Sigmoid colon (tissue), 7 donors: ENCODE results near the gene PTPN9. TPM values are rescaled to one million over a fixed set of nuclear protein-coding genes. Genes with fewer than 3 reads are reported as not detected.

Source experiments
- DNase-seq: peaks from one replicate; pipeline ENCODE4 v3.0.0-alpha.2; 2019
- H3K27ac ChIP-seq, 4 donors: fragments of 200-600 bp; sonication (generic); one replicate each; pipeline ENCODE4 v1.5.1; 2016 to 2019; ENCODE audit warnings: mild to moderate bottlenecking in 1 of 4
- H3K27me3 ChIP-seq, 3 donors: fragments of 200-600 bp; sonication (generic); one replicate each; pipeline ENCODE4 v1.5.1; 2019; ENCODE audit warnings: mild to moderate bottlenecking in 1 of 3
- H3K36me3 ChIP-seq, 4 donors: fragments of 200-600 bp; sonication (generic); one replicate each; pipeline ENCODE4 v1.5.1; 2016 to 2019
- H3K4me1 ChIP-seq, 4 donors: fragments of 200-600 bp; sonication (generic); one replicate each; pipeline ENCODE4 v1.5.1; 2017 to 2019
- H3K4me3 ChIP-seq, 4 donors: fragments of 200-600 bp; sonication (generic); one replicate each; pipeline ENCODE4 v1.5.1; 2017 to 2019; ENCODE audit warnings: mild to moderate bottlenecking in 2 of 4, moderate library complexity in 1 of 4
- H3K9me3 ChIP-seq, 4 donors: fragments of 200-600 bp in 3 of 4; sonication (generic) in 3 of 4; one replicate each; pipeline versions ENCODE4 v1.5.1 to v1.6.1; 2013 to 2019
- CTCF ChIP-seq, 4 experiments: fragments of 450-650 bp in 3 of 4; fragments of 200-600 bp in 1 of 4; IDR thresholded peaks; one replicate each; pipeline ENCODE4 v1.5.1; 2016 to 2019; ENCODE audit warnings: antibody characterized with exemption in 4 of 4, mild to moderate bottlenecking in 3 of 4, moderate library complexity in 2 of 4
- EP300 ChIP-seq, 4 donors: sonication (generic); formaldehyde crosslinking; IDR thresholded peaks; one replicate each; pipeline ENCODE4 v1.6.1; 2017; ENCODE audit warnings: antibody characterized with exemption in 4 of 4
- POLR2A ChIP-seq, 2 donors: fragments of 450-650 bp; IDR thresholded peaks; one replicate each; pipeline ENCODE4 v1.6.1; 2016; ENCODE audit warnings: antibody characterized with exemption in 2 of 2, mild to moderate bottlenecking in 2 of 2, moderate library complexity in 2 of 2
- POLR2AphosphoS5 ChIP-seq, 4 donors: sonication (generic); formaldehyde crosslinking; IDR thresholded peaks; one replicate each; pipeline ENCODE4 v1.6.1; 2017; ENCODE audit warnings: antibody characterized with exemption in 4 of 4
- whole genome bisulfite sequencing, 2 donors: extraction: QIAGEN DNeasy Blood & Tissue Kit; methylation state at CpG; one replicate each; pipeline ENCODE4 v1.1.7; 2013; 5-methylcytosine and 5-hydroxymethylcytosine counted together
- intact Hi-C: fragments of 100-400 bp; cut with DNase I; formaldehyde crosslinking; loops from one replicate; pipeline ENCODE4 v1.15.1; 2023
- polyA plus RNA-seq, 3 donors: library from polyadenylated mRNA; stranded (reverse); fragments of 200-250 nt; gene quantifications; one replicate each; pipeline ENCODE4 v1.2.3, GENCODE V29; 2013
- total RNA-seq, 4 donors: library from RNA; depleted of rRNA; stranded (reverse); fragments of >200 nt; gene quantifications; one replicate each; pipeline ENCODE4 v1.1.0, GENCODE V29; 2016
- donor health status: healthy with polysubstance abuse.
- donor health status: Bipolar disorder and iron deficiency.
- donor health status: healthy.

PTPN9 gene
- total and polyA plus RNA-seq, 7 donors = 12.2 to 23.1 (median 19.8) TPM

GRCh38 chr15:75452865-75453702 lies 126.0 kb downstream of the PTPN9 start:
- intact Hi-C loops = loop anchor here (5.0 to 10.0 kb wide), 5 partner anchors 124 to 1458 kb away; partner anchors contain the start of genes C15orf39, IMP3, PML and PTPN9
- TF ChIP-seq CTCF (IDR thresholded peaks at IDR 0.05) = no peak
- TF ChIP-seq EP300 (IDR thresholded peaks at IDR 0.05) = no peak
- TF ChIP-seq POLR2A (IDR thresholded peaks at IDR 0.05) = no peak
- no peak for TF ChIP-seq POLR2AphosphoS5 (IDR thresholded peaks at IDR 0.05)
- 0 to 1% methylated on average over 38 of the region's 38 CpGs for WGBS, 2 donors

GRCh38 chr15:75452364-75452864 lies 126.7 kb downstream of the PTPN9 start:
- H3K36me3 ChIP-seq = peaks cover 0 to 5% (median 0%) of the 10 kb centered on the region in 4 donors
- H3K27me3 ChIP-seq = no peaks in the 10 kb centered on the region
- H3K27ac ChIP-seq = peak overlapping the region; percentile 94 to 100 (median 99)
- intact Hi-C loops = loop anchor here (5.0 to 10.0 kb wide), 5 partner anchors 125 to 1458 kb away; partner anchors contain the start of genes C15orf39, IMP3, PML and PTPN9
- TF ChIP-seq POLR2A (IDR thresholded peaks at IDR 0.05) (peak; percentile 11 to 45), CTCF (IDR thresholded peaks at IDR 0.05) (no peak), POLR2AphosphoS5 (IDR thresholded peaks at IDR 0.05) (peak; percentile 42 to 80 (median 68))
- peaks cover 0 to 47% (median 34%) of the 10 kb centered on the region in 4 donors for H3K4me1 ChIP-seq
- WGBS, 2 donors = 0 to 1% methylated on average over 16 of the region's 16 CpGs
- H3K9me3 ChIP-seq = no peaks in the 10 kb centered on the region
- H3K4me3 ChIP-seq = peak overlapping the region; percentile 39 to 88 (median 56)
- DNase-seq = peak; percentile 95

More at GRCh38 chr15:75452865-75453702, 126.0 kb downstream of the PTPN9 start:
- Histone ChIP-seq H3K9me3 (no peaks in the 10 kb centered on the region), H3K4me1 (peaks cover 0 to 41% (median 32%) of the 10 kb centered on the region in 4 donors), H3K36me3 (no peaks in the 10 kb centered on the region), H3K27ac (peak overlapping the region; percentile 94 to 100 (median 99)), H3K27me3 (no peaks in the 10 kb centered on the region), H3K4me3 (peak overlapping the region; percentile 39 to 88 (median 56))
- DNase-seq = peak; percentile 87

- peak within 1 kb of the TSS; percentile 98 to 100 (median 100) for H3K27ac ChIP-seq
- intact Hi-C loops = loop anchor here (5.0 to 10.0 kb wide), 5 partner anchors 125 to 1457 kb away; partner anchors contain the start of genes C15orf39, IMP3, PML and PTPN9
- 1% methylated on average over 39 of the region's 39 CpGs for WGBS, 2 donors
- H3K36me3 ChIP-seq = peaks cover 0 to 6% (median 0%) of the 10 kb centered on the region in 4 donors
- H3K27me3 ChIP-seq = no peaks in the 10 kb centered on the region
- peak within 1 kb of the TSS; percentile 81 to 88 (median 87) for H3K4me3 ChIP-seq
- TF ChIP-seq POLR2A (IDR thresholded peaks at IDR 0.05) (no peak), CTCF (IDR thresholded peaks at IDR 0.05) (no peak), EP300 (IDR thresholded peaks at IDR 0.05) (no peak), POLR2AphosphoS5 (IDR thresholded peaks at IDR 0.05) (peak; percentile 60 to 90 (median 70))
- peak; percentile 100 for DNase-seq
- no peaks in the 10 kb centered on the region for H3K9me3 ChIP-seq
- peaks cover 0 to 51% (median 37%) of the 10 kb centered on the region in 4 donors for H3K4me1 ChIP-seq
These were observed 127.3 kb downstream of the PTPN9 start, which contains the start of gene SIN3A for GRCh38 chr15:75451674-75452363. TSS of gene SIN3A (minus strand) at chr15:75451690. CDS start at chr15:75430375, 21,315 bp downstream.

DNA sequence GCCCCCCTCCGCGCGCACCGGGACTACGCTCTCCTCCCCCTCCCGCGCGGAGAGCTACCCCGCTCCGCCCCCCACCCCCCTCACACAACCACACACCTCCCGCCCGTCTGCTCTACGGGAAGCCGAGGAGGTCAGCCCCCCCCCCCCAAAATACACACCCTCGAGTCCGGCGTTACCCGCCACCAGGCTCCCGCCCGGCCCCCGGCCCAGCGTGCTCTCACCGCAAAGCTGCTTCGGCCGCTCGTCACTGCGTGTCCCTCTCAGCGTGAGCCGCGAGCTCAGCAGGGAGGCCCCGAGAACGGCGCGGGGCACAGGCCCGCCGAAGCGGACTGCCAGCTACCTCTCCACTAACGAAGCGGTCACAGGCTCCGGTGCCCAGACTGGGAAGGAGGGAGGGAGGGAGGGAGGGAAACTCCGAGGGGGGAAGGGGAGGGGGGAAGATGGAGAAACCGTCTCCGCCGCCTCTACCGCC lies 127.9 kb downstream of the PTPN9 start:
- intact Hi-C loops = loop anchor here (5.0 to 10.0 kb wide), 5 partner anchors 126 to 1456 kb away; partner anchors contain the start of genes C15orf39, IMP3, PML and PTPN9
- WGBS, 2 donors = 2% methylated on average over 45 of the region's 45 CpGs
- H3K4me3 ChIP-seq = peak overlapping the region; percentile 81 to 88 (median 87)
- H3K36me3 ChIP-seq = peaks cover 0 to 6% (median 0%) of the 10 kb centered on the region in 4 donors
- no peaks in the 10 kb centered on the region for H3K9me3 ChIP-seq
- TF ChIP-seq POLR2A (IDR thresholded peaks at IDR 0.05) (peak in 1 of 2 donors; percentile 56), CTCF (IDR thresholded peaks at IDR 0.05) (no peak), EP300 (IDR thresholded peaks at IDR 0.05) (no peak), POLR2AphosphoS5 (IDR thresholded peaks at IDR 0.05) (no peak)
- no peak for DNase-seq
- H3K27ac ChIP-seq = peak overlapping the region; percentile 98 to 100 (median 100)
- peaks cover 0 to 45% (median 36%) of the 10 kb centered on the region in 4 donors for H3K4me1 ChIP-seq
- H3K27me3 ChIP-seq = no peaks in the 10 kb centered on the region
